Large intestine (tissue), 3 donors: ENCODE results near the gene ELF3. TPM values are rescaled to one million over a fixed set of nuclear protein-coding genes. Genes with fewer than 3 reads are reported as not detected.

Source experiments
- DNase-seq, 2 donors: peaks; one replicate each; pipeline versions ENCODE4 v3.0.0 to v3.0.0-alpha.2; 2013
- H3K27ac ChIP-seq: one replicate; pipeline ENCODE4 v1.5.1; 2013; ENCODE audit warnings: low read length
- H3K27me3 ChIP-seq: 2 replicates; pipeline ENCODE4 v1.6.1; 2013; ENCODE audit warnings: low read length; ENCODE audit not compliant: control insufficient read depth, insufficient read depth
- H3K36me3 ChIP-seq: 2 replicates; pipeline ENCODE4 v1.6.1; 2013; ENCODE audit warnings: low read length; ENCODE audit not compliant: control insufficient read depth, insufficient read depth
- H3K4me1 ChIP-seq: one replicate; pipeline ENCODE4 v1.6.1; 2013; ENCODE audit warnings: low read length; ENCODE audit not compliant: control insufficient read depth, insufficient read depth
- H3K4me3 ChIP-seq: one replicate; pipeline ENCODE4 v1.5.1; 2013; ENCODE audit warnings: low read length
- H3K9me3 ChIP-seq: one replicate; pipeline ENCODE4 v1.6.1; 2013; ENCODE audit warnings: mild to moderate bottlenecking, low read depth, low read length, moderate library complexity; ENCODE audit not compliant: control insufficient read depth
- WGBS: methylation state at CpG from one replicate; pipeline ENCODE4 v1.1.5; 2013; ENCODE audit warnings: low lambda C conversion rate; ENCODE audit not compliant: insufficient coverage; 5-methylcytosine and 5-hydroxymethylcytosine counted together
- polyA plus RNA-seq: library from polyadenylated mRNA; unstranded; fragments of 120-200 nt; gene quantifications from one replicate; pipeline ENCODE4 v1.2.1, GENCODE V29; 2013

Gene ELF3
- polyA plus RNA-seq, 1 donor = 594 TPM

GRCh38 chr1:202031796-202032195 is 21.4 kb downstream of the ELF3 start:
- WGBS = no CpG with 5 or more reads among the region's 4 CpGs
- H3K9me3 ChIP-seq = no peaks in the 10 kb centered on the region
- no peak for DNase-seq
- no peaks in the 10 kb centered on the region for H3K36me3 ChIP-seq
- H3K4me1 ChIP-seq = peaks cover 37% of the 10 kb centered on the region
- no peaks in the 10 kb centered on the region for H3K27me3 ChIP-seq
- no peak overlapping the region for H3K4me3 ChIP-seq
- no peak overlapping the region for H3K27ac ChIP-seq

GRCh38 chr1:202034149-202034682 is 23.8 kb downstream of the ELF3 start:
- H3K27ac ChIP-seq = peak overlapping the region; percentile 95
- H3K9me3 ChIP-seq = no peaks in the 10 kb centered on the region
- WGBS = no CpG with 5 or more reads among the region's 7 CpGs
- no peaks in the 10 kb centered on the region for H3K36me3 ChIP-seq
- H3K4me3 ChIP-seq = peak overlapping the region; percentile 7
- DNase-seq = no peak
- H3K27me3 ChIP-seq = no peaks in the 10 kb centered on the region
- H3K4me1 ChIP-seq = peaks cover 37% of the 10 kb centered on the region

- H3K4me3 ChIP-seq = peak overlapping the region; percentile 7
- no peaks in the 10 kb centered on the region for H3K9me3 ChIP-seq
- WGBS = no CpG with 5 or more reads among the region's 20 CpGs
- H3K36me3 ChIP-seq = no peaks in the 10 kb centered on the region
- peak; percentile 98 to 99 for DNase-seq
- H3K27me3 ChIP-seq = no peaks in the 10 kb centered on the region
- H3K4me1 ChIP-seq = peaks cover 30% of the 10 kb centered on the region
- H3K27ac ChIP-seq = peak overlapping the region; percentile 95
Measured at GRCh38 chr1:202034683-202035462, 24.5 kb downstream of the ELF3 start.

- WGBS = 88% methylated on average over 3 of the region's 9 CpGs
- Histone ChIP-seq H3K9me3 (no peaks in the 10 kb centered on the region), H3K4me3 (no peak overlapping the region), H3K36me3 (no peaks in the 10 kb centered on the region), H3K4me1 (peaks cover 21% of the 10 kb centered on the region), H3K27ac (peak overlapping the region; percentile 66), H3K27me3 (no peaks in the 10 kb centered on the region)
- peak in 1 of 2 donors; percentile 32 for DNase-seq
Measured at GRCh38 chr1:202036595-202037387, 26.4 kb downstream of the ELF3 start.

DNA sequence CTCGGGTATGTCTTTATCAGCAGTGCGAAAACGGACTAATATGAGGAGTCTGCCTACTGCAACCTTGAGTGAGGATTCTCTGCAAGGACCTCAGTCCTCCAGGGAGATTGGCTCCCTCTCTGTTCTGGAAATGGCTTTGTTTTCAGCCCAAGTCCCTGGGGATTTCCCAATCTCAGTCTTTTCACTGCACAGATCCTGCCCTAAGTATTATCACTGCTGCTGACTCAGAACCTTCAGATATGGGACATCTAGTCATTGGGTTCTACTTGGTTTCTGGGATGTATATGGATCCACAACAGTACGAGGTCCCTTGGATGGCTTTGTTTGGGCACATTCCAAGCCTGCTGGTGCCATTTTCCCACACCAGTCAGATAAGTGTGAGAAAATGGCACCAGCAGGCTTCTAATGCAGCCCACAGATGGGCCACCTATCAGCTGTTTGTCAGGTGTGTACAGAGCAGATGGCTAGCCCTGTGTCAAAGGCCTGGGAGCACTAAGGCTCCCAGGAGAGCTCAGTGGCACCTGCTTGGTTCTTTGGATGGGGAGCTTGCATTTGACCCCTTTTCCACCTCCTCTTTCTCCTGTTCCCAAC is 27.4 kb downstream of the ELF3 start:
- Histone ChIP-seq H3K9me3 (no peaks in the 10 kb centered on the region), H3K4me1 (peaks cover 30% of the 10 kb centered on the region), H3K36me3 (no peaks in the 10 kb centered on the region), H3K27ac (peak overlapping the region; percentile 66), H3K27me3 (no peaks in the 10 kb centered on the region), H3K4me3 (no peak overlapping the region)
- WGBS = no CpG with 5 or more reads among the region's 4 CpGs
- DNase-seq = peak in 1 of 2 donors; percentile 65

DNA sequence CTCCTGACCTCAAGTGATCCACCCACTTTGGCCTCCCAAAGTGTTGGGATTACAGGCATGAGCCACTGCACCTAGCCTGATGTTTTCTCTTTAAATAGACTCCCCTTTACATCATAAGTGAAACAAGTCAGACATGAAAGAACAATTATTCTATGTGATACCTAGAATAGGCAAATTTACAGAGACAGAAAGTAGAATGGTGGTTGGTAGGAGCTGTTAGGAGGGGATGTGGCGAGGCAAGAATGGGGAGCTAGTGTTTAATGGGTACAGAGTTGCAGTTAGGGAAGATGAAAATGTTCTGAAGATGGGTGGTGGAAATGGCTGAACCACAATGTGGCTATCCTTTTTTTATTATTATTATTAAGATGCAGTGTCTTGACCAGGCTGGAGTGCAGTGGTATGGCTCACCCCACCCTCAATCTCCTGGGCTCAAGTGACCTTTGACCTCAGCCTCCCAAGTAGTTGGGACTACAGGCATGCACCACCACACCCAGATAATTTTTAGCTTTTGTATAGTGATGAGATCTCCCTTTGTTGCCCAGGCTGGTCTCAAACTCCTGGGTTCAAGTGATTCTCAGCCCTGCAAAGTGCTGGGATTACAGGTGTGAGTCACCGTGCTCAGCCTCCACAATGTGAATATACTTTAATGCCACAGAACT is 28.4 kb downstream of the ELF3 start:
- no CpG with 5 or more reads among the region's 2 CpGs for WGBS
- H3K27ac ChIP-seq = no peak overlapping the region
- H3K9me3 ChIP-seq = no peaks in the 10 kb centered on the region
- DNase-seq = no peak
- H3K4me3 ChIP-seq = no peak overlapping the region
- peaks cover 31% of the 10 kb centered on the region for H3K4me1 ChIP-seq
- H3K36me3 ChIP-seq = no peaks in the 10 kb centered on the region
- no peaks in the 10 kb centered on the region for H3K27me3 ChIP-seq

GRCh38 chr1:202045705-202046104 is 35.3 kb downstream of the ELF3 start:
- no CpG with 5 or more reads among the region's 2 CpGs for WGBS
- peak overlapping the region; percentile 81 for H3K27ac ChIP-seq
- no peaks in the 10 kb centered on the region for H3K9me3 ChIP-seq
- H3K4me3 ChIP-seq = no peak overlapping the region
- peak in 1 of 2 donors; percentile 72 for DNase-seq
- H3K4me1 ChIP-seq = peaks cover 64% of the 10 kb centered on the region
- H3K36me3 ChIP-seq = no peaks in the 10 kb centered on the region
- no peaks in the 10 kb centered on the region for H3K27me3 ChIP-seq

GRCh38 chr1:202046227-202046626 is 35.8 kb downstream of the ELF3 start:
- peaks cover 64% of the 10 kb centered on the region for H3K4me1 ChIP-seq
- peak overlapping the region; percentile 81 for H3K27ac ChIP-seq
- peak; percentile 87 to 96 for DNase-seq
- H3K27me3 ChIP-seq = no peaks in the 10 kb centered on the region
- no peaks in the 10 kb centered on the region for H3K36me3 ChIP-seq
- H3K9me3 ChIP-seq = no peaks in the 10 kb centered on the region
- no peak overlapping the region for H3K4me3 ChIP-seq
- no CpG with 5 or more reads among the region's 3 CpGs for whole genome bisulfite sequencing

- Histone ChIP-seq H3K4me1 (peaks cover 62% of the 10 kb centered on the region), H3K36me3 (no peaks in the 10 kb centered on the region), H3K9me3 (no peaks in the 10 kb centered on the region), H3K4me3 (no peak overlapping the region), H3K27ac (peak overlapping the region; percentile 81), H3K27me3 (no peaks in the 10 kb centered on the region)
- peak in 1 of 2 donors; percentile 62 for DNase-seq
- 80% methylated on average over 1 of the region's 5 CpGs for WGBS
Measured at GRCh38 chr1:202046748-202047708, 36.6 kb downstream of the ELF3 start.
